ENCODE results near the gene STX1B.
"Not testable (repeated sequence)": the region's sequence is repeated elsewhere in the genome, so short reads cannot be mapped to it uniquely, and the experiment has no call there.

The STX1B gene

DNA sequence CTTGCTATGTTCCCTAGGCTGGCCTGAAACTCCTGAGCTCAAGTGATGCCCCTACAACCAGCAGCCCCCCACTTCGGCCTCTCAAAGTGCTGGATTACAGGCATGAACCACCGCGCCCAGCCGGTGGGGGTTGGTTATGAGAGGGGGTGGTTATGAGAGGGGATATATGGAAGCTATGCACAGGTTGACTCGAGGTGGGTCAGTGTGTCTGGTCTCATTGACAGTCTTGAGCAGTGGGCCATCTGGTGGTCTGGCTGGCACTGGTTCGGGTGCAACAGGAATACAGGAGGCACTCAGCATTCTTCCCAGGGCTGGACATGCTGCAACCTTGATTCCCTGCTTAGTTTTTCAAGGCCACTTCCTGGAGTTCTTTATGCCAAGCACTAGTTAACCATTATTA, 5.6 kb upstream of the STX1B start:
- in situ Hi-C loops (cut with MboI; ENCODE audit: low sequenced_read_pairs): no loop called here

GRCh38 chr16:31013292-31013691, 2.9 kb upstream of the STX1B start:
- in situ Hi-C loops (cut with MboI; ENCODE audit: low sequenced_read_pairs): not testable (repeated sequence)

DNA sequence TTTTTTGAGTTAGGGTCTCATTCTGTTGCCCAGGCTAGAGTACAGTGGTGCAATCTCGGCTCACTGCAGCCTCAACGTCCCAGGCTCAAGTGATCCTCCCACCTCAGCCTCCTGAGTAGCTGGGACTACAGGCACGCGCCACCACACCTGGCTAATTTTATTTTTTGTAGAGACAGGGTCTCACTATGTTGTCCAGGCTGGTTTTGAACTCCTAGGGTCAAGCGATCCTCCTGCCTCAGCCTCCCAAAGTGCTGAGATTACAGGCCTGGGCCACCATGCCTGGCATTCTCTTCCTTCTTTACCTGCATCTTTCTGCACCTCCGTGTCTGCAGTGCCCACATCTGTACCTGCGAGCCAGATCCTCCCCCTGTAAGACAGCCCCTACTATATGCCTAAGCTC, 1.4 kb upstream of the STX1B start:
- in situ Hi-C loops (cut with MboI; ENCODE audit: low sequenced_read_pairs): not testable (repeated sequence)

DNA sequence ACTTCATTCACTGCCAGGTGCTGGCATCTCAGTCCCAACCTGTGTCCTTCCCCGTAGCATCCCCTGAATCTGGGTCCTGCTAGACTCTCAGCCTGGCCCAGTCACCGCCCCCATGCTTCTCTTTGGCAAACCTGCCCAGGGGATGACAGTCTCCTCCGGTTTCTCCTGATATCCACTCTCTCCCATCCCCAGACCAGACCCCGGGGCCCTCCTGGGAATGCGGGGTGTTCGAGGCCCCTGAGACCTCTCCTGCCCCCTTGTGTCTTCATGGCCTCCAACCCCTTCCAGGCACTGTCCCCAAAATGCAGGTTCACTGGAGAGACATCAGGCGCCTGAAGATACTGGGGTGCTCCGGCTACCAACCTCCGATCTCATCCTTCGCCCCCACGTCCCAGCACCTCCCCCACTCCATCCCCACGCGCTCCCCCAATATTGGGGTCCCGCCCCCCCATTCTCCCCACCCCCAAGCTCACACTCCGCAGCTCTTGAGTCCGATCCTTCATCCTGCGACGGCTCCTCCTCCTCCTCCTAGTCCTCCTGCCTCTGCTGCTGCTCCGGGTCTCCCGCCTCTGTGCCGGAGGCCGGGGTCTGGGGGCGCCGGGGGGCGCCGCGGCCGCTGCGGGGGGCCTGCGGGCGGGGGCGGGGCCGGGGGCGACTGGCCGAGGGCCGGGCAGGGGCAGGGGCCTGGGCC, 399 bp downstream of the STX1B start:
- in situ Hi-C loops (cut with MboI; ENCODE audit: low sequenced_read_pairs): no loop called here

DNA sequence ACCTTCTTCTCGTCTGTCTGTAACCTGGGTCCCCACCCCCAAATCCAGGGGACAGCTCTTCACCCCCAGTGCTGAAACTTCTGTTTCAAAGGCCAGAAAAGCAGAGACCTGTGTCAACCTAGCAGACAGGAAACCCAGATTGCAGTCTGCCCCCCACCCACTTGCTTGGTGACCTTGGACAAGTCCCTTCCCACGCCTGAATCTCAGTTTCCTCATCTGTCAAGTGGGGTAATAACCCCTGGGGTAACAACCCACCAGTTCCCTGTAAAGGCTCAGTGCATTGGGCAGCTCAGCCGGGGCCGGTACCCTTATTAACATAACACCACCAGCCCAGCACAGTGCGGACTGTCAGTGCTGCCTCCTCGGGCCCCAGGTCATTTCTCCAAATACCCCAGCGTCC, 1.3 kb downstream of the STX1B start:
- in situ Hi-C loops (cut with MboI; ENCODE audit: low sequenced_read_pairs): no loop called here

DNA sequence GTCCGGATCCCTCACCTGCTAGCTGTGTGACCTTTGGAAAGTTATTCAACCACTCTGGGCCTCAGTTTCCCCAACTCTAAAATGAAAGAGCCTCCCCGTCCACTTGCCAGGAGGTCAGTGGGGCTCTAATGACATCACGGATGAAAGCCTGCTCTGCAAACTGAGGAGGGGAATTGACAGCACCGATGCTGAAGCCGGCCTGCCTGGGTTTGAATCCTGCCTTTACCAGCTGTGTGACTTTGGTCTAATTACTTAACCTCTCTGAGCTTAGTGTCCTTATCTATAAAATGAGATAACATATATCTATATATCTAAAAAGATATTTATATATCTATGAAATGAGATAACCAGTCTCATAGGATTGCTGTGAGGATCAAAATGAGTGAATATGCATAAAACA, 1.9 kb downstream of the STX1B start:
- in situ Hi-C loops (cut with MboI; ENCODE audit: low sequenced_read_pairs): no loop called here

DNA sequence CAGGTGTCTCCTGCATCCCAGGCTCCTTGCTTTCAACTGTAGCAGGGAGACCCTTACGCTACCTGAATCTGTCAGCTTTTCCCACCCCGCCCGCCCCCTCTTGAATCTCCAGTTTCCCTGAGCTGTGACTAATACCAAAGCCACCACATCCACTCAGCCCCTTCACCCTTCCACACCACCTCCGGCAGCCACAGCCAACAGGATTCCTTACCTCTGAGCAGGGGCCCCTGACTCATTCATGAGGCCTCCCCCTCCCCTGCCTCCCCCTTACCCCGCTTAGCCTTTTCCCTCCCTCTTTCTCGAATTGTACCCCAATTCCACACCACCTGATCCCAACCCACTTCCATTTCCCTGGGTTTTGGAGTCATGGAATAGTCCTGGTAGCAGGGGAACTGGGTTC, 2.3 kb downstream of the STX1B start:
- in situ Hi-C loops (cut with MboI; ENCODE audit: low sequenced_read_pairs): no loop called here

DNA sequence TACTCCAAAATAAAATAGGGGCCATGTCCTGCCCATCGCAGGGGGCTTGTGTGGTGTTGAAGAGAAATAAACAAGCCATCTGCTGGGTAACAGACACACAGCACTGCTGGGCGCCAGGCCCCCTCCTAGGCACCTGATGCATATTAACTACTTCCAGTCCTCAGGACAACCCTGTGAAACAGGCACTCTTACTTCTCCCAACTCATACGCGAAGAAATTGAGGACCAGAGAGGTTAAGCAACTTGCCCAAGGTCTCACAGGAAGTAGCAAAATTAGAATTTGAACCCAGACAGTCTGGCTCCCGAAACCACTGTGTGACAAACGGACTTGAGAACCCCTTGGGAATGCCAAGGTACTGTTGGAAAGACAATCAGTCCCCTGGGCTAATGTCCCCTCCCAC, 2.8 kb downstream of the STX1B start:
- in situ Hi-C loops (cut with MboI; ENCODE audit: low sequenced_read_pairs): no loop called here

- in situ Hi-C loops (cut with MboI; ENCODE audit: low sequenced_read_pairs): no loop called here
Measured at GRCh38 chr16:31006589-31006988, 3.8 kb downstream of the STX1B start.

GRCh38 chr16:31006086-31006385, 4.4 kb downstream of the STX1B start:
- in situ Hi-C loops (cut with MboI; ENCODE audit: low sequenced_read_pairs): no loop called here

DNA sequence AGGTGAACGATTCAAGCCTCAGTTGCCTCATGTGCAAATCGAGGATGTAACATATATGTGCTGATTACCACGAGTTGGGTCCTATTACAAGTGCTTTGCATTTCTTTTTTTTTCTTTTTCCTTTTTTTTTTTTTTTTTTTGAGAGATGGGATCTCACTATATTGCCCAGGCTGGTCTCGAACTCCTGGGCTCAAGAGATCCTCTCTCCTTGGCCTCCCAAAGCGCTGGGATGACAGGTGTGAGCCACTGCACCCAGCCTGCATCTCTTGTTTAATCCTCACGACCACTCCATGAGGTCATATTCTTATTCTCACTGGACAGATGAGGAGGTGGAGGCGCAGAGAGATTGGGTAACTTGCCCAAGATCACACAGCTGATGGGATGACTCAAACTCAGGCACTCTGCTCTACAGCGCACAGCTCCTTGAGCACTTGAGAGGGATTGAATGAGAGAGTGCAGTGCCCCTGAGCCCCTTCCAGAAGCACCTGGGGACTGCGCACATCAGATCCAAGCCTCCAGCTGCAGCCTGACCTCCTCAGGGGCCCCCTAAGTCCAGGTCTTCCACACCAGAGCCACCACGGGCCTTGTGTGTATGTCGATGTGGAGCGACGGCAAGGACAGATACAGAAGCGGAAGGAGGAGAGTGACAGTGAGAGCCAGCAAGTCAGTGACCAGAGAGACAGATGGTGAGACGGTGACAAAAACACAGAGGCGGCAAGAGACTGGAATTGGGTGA, 4.9 kb downstream of the STX1B start:
- in situ Hi-C loops (cut with MboI; ENCODE audit: low sequenced_read_pairs): no loop called here

DNA sequence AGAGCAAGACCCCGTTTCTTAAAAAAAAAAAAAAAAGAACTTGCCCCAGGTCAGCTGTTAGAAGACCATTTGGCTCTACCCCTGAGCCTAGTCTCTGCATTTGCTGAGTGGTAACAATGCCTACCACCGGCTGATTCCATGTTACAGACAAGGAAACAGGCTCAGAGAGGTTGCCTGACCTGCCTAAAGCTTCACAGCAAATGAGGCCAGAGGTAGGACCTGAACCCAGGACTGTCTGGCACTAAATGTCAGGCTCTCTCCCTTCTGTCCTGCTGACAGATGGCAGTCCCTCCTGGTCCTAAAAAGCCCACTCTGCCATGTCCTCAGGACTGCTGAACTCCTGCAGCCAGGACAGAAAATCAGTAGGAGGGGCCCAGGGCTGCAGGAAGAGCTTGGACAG, 5.8 kb downstream of the STX1B start:
- in situ Hi-C loops (cut with MboI; ENCODE audit: low sequenced_read_pairs): no loop called here

DNA sequence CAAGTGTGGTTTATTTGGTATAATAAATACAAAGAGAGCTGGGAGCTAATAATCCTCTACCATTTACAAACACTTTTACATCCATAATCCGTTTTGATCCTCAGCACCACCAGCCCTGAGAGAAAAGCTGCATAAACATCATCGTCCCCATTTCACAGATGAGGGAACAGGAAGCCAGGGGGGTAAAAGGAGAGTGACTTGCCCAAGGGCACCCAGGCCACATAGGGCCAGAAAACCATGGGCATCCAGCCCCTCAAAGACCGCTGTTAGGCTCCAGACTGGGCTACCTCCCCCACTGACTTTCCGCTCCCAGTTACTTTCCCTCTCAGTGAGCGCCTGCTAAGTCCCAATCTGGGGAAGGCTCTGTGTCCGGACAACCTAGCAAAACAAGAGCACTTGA, 6.7 kb downstream of the STX1B start:
- in situ Hi-C loops (cut with MboI; ENCODE audit: low sequenced_read_pairs): no loop called here

- in situ Hi-C loops (cut with MboI; ENCODE audit: low sequenced_read_pairs): no loop called here
Measured at GRCh38 chr16:31002862-31003341, 7.5 kb downstream of the STX1B start.

- in situ Hi-C loops (cut with MboI; ENCODE audit: low sequenced_read_pairs): no loop called here
Measured at GRCh38 chr16:31002250-31002700, 8.2 kb downstream of the STX1B start.

GRCh38 chr16:31001507-31002249, 8.8 kb downstream of the STX1B start:
- in situ Hi-C loops (cut with MboI; ENCODE audit: low sequenced_read_pairs): no loop called here

DNA sequence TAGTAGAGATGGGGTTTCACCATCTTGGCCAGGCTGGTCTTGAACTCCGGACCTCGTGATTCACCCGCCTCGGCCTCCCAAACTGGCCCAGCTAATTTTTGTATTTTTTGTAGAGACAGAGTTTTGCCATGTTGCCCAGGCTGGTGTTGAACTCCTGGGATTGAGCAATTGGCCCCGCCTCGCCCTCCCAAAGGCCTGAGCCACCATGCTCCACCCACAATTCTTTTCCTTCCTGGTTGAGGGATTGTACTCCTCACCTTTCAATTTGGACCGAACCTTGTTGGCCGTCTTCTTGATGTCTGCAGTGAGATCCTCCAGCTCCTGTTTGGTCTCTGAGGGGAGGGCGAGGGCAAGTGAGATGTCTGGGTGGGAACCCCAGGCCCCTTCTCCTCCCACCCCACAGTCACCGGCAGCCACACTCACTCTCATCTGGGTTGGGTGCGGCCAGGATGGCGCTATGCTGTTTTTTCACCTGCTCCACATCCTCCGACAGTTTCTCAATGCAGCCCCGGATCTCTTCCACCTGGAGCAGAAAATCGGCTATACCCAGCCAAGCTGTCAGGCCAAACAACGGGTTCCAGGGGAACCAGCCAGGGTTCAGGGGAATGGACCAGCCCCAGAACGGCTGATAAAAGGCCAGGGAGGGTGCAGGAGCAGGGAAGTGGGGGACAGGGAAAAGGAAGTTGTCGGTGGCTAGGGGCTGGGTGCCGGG, 9.6 kb downstream of the STX1B start:
- in situ Hi-C loops (cut with MboI; ENCODE audit: low sequenced_read_pairs): no loop called here

DNA sequence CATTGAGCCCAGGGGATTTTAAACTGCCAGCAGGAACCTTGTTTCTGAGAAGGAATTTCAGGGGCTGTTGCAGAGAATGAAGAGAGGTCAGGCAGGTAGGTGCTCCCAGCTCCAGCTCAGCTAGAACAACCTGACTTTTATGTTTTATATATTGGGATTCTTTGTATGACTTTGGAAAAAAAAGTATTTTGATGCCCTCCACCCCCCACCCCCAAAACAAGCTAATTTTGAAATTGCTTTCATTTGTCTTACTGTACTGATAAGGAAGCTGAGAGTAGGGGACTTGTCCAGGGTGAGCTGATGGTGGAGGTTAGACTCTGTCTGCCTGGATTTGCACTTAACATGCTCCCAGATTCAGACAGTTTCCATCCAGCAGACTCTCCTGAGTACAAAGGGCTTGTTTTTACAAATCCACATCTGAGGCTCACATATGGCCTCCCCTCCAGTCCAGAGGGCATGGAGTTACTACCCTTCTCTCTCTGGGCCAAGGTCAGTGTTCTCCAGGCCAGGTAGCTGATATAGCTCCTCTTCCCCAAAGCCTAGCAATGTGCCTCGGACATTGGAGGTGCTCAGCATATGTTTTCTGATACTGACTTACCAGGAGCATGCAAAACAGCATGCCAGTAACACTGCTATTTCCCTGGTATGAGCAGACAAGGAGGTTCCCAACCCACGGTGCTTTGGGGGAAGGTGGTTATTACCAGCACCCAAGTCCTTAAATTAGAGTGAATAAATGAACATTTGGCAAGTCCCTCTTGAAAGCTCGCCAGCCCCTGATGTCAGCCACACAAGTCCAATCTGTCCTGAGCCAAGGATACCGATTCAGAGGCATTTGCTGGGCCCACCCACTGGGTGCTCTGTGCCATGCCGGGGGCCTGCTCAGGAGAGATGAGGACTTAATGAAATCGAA, 11.3 kb downstream of the STX1B start:
- in situ Hi-C loops (cut with MboI; ENCODE audit: low sequenced_read_pairs): loop anchor here (25.0 kb wide), 1 partner anchor 463 kb away; the partner anchor contains the start of genes ARMC5 and TGFB1I1

GRCh38 chr16:30997725-30998711, 12.4 kb downstream of the STX1B start:
- in situ Hi-C loops (cut with MboI; ENCODE audit: low sequenced_read_pairs): loop anchor here (25.0 kb wide), 1 partner anchor 464 kb away; the partner anchor contains the start of genes ARMC5 and TGFB1I1

All from HL-60/S4 treated with phorbol 12-myristate 13-acetate at 8.2 ng/mL for 4 days and 3 days (cell line).